ENCODE measurements around the gene ITGB6. TPM values are rescaled to one million over a fixed set of nuclear protein-coding genes. Genes with fewer than 3 reads are reported as not detected.

Gene ITGB6
- total and polyA plus RNA-seq, 10 of the 15 experiments (the other 5 are each of a cell fraction or from before 2014, with no cell fraction given), result 0.04 TPM; not detected in 9

DNA sequence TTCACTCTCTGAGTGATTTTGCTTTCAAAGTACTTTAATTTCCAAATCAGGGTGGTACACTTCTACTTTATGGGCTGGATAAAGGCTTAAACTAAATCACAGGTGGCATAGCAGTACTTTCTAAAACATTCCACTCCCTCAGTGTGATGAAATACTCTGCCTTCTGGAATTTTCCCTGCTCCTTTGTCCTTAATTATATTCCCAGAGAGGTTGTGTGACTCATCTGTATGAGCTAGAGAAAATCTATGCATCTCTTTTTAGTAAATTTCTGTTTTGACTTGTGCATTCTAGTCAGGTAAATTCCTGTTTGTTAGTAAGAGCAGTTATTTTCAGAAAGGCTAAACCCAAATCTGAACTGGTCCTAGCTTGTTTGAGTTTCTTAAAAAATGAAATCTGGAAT, 108.7 kb downstream of the ITGB6 start (continued):
- TF ChIP-seq ZBTB11 (CRISPR knock-in tag; IDR thresholded peaks at IDR 0.05), result no peak
- TF ChIP-seq YY1 (IDR thresholded peaks at IDR 0.05; ENCODE audit: low read depth, low read length), result no peak
- TF ChIP-seq ZNF207 (IDR thresholded peaks at IDR 0.05; ENCODE audit: borderline replicate concordance), result no peak
- TF ChIP-seq, protein P1, sequence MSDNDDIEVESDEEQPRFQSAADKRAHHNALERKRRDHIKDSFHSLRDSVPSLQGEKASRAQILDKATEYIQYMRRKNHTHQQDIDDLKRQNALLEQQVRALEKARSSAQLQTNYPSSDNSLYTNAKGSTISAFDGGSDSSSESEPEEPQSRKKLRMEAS (IDR thresholded peaks at IDR 0.05; ENCODE audit: low read depth, low read length), result no peak
- TF ChIP-seq BHLHE40 (IDR thresholded peaks at IDR 0.05; ENCODE audit: borderline replicate concordance in 1 of 2, low read depth in 2 of 2, low read length in 1 of 2), result no peak
- TF ChIP-seq, protein P2, sequence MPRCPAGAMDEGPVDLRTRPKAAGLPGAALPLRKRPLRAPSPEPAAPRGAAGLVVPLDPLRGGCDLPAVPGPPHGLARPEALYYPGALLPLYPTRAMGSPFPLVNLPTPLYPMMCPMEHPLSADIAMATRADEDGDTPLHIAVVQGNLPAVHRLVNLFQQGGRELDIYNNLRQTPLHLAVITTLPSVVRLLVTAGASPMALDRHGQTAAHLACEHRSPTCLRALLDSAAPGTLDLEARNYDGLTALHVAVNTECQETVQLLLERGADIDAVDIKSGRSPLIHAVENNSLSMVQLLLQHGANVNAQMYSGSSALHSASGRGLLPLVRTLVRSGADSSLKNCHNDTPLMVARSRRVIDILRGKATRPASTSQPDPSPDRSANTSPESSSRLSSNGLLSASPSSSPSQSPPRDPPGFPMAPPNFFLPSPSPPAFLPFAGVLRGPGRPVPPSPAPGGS (IDR thresholded peaks at IDR 0.05; ENCODE audit: borderline replicate concordance, insufficient read depth, low read depth, low read length, poor library complexity, severe bottlenecking), result no peak
- no peak for TF ChIP-seq BCL11A (IDR thresholded peaks at IDR 0.05; ENCODE audit: low read depth, low read length)

Measured in GM12878 (cell line).